Measurements from ENCODE around the gene MMS19. TPM values are rescaled to one million over a fixed set of nuclear protein-coding genes. Genes with fewer than 3 reads are reported as not detected.
A peak's percentile ranks its signal among the peaks of the same experiment; 100 is the strongest.

Gene MMS19
- total RNA-seq, 1 donor from 2014 or later: 42.7 TPM

DNA sequence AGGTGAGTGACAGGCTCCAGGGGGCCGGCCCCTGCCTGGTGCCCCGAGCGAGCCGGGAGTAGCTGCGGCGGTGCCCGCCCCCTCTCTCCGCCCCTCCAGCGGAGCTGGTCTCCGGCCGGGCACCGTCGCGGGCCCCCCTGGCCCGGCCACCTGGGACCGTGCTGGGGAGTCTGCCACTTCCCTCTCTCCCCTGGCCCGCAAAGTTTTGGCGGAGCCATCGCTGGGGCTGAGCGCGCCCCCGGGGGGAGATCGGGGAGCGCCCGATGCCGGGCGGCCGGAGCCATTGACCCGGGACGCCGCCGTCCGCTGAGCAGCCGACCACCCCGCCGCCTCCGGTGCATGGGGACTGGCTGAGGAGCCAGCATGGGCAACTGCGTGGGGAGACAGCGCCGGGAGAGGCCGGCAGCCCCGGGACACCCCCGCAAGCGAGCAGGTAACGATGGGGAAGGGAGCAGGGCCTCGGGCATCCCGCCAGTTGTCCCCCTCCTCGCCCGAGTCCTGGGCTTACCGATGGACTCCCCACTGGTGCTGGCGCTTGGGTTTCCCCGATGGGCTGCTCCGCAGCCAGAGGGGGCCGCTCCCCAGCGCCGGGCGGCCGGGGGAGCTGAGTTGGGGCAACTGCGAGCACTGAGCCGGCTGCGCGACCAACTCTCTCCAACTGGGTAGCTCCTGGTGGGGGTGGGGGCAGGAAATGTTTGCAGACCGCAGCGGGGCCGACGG, 779 bp upstream of the MMS19 start, which contains the start of gene UBTD1:
Gene UBTD1, plus strand, starts transcription at position 84 of the 720 bp plus-strand sequence. Its CDS starts 280 bp downstream, at position 364.
- no peaks in the 10 kb centered on the region for H3K36me3 ChIP-seq
- peaks cover 94% of the 10 kb centered on the region for H3K4me1 ChIP-seq
- H3K27me3 ChIP-seq (ENCODE audit: low read depth): no peaks in the 10 kb centered on the region
- peak; percentile 51 for DNase-seq
- intact Hi-C loops (cut with micrococcal nuclease): no loop called here
- peak within 1 kb of the TSS; percentile 88 for H3K4me3 ChIP-seq
- H3K27ac ChIP-seq (replicated peaks): peak within 1 kb of the TSS; percentile 95
- TF ChIP-seq, protein P1, sequence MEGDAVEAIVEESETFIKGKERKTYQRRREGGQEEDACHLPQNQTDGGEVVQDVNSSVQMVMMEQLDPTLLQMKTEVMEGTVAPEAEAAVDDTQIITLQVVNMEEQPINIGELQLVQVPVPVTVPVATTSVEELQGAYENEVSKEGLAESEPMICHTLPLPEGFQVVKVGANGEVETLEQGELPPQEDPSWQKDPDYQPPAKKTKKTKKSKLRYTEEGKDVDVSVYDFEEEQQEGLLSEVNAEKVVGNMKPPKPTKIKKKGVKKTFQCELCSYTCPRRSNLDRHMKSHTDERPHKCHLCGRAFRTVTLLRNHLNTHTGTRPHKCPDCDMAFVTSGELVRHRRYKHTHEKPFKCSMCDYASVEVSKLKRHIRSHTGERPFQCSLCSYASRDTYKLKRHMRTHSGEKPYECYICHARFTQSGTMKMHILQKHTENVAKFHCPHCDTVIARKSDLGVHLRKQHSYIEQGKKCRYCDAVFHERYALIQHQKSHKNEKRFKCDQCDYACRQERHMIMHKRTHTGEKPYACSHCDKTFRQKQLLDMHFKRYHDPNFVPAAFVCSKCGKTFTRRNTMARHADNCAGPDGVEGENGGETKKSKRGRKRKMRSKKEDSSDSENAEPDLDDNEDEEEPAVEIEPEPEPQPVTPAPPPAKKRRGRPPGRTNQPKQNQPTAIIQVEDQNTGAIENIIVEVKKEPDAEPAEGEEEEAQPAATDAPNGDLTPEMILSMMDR (IDR thresholded peaks at IDR 0.05; ENCODE audit: borderline replicate concordance): no peak
- H3K9me3 ChIP-seq (replicated peaks): no peaks in the 10 kb centered on the region

DNA sequence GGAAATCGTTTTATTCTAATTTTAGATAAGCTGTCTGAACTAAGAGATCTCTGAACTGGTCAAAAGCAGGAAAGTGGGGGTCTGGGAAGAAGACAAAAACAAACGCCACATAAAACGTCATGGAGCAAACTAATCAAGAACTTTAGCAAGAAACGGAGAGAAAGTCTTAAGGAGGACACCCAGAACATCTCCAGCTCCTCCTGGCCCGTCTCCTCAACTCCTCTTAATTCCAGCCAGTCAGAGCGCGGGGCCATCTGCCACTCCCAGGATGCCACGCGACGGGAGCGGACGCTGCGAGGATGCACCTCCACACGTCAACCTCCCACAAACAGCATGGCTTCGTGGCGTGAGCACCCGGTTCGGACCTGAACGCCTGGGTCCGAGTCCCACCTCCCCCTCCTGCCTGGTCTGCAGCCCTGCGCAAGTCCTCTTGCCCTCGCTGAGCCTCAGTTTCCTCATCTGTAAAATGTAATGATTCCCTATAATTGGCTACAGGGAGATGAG, 598 bp downstream of the MMS19 start:
- intact Hi-C loops (cut with micrococcal nuclease): no loop called here
- peak; percentile 82 for DNase-seq
- Histone ChIP-seq H3K36me3 (no peaks in the 10 kb centered on the region), H3K27me3 (ENCODE audit: low read depth) (no peaks in the 10 kb centered on the region), H3K4me3 (peak overlapping the region; percentile 88), H3K27ac (replicated peaks) (peak overlapping the region; percentile 95), H3K4me1 (peaks cover 94% of the 10 kb centered on the region), H3K9me3 (replicated peaks) (no peaks in the 10 kb centered on the region)
- TF ChIP-seq, protein P1 (IDR thresholded peaks at IDR 0.05; ENCODE audit: borderline replicate concordance): no peak

DNA sequence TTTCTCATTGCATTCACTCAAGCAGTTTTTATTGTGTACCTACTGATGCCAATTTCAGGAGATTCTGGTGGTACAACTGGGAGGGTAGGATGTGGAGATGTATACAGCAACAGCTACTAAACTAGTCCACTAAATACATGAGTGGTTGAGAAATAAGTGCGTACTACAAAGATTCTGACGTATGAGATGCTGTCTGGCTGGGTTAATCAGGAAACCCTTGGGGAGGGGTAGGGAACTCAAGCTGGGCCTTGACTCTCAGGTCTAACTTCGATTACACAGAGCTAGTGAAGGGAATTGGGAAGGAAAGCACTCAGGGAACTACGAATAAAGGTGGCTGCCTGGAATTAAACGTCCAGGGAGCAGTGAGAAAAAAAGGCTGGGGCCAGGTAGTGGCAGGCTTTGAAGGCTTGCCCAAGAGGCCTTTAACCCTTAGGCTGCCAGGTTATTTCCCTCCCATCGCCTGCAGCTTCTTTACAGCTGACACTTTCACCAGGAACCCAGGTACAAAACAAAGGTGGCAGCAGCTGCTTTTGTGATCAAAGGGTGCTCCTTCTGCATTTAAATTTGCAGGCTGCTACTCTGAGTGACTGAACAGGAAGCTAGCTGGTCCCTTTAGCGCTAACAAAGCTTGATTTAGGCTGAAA, 3.2 kb downstream of the MMS19 start:
- Histone ChIP-seq H3K27ac (replicated peaks) (peak overlapping the region; percentile 89), H3K9me3 (replicated peaks) (no peaks in the 10 kb centered on the region), H3K4me3 (peak overlapping the region; percentile 18), H3K27me3 (ENCODE audit: low read depth) (no peaks in the 10 kb centered on the region), H3K4me1 (peaks cover 93% of the 10 kb centered on the region), H3K36me3 (no peaks in the 10 kb centered on the region)
- TF ChIP-seq, protein P1 (IDR thresholded peaks at IDR 0.05; ENCODE audit: borderline replicate concordance): no peak
- intact Hi-C loops (cut with micrococcal nuclease): no loop called here
- no peak for DNase-seq

GRCh38 chr10:97494151-97494550, 4.1 kb downstream of the MMS19 start:
- Histone ChIP-seq H3K4me3 (no peak overlapping the region), H3K4me1 (peaks cover 93% of the 10 kb centered on the region), H3K9me3 (replicated peaks) (no peaks in the 10 kb centered on the region), H3K27me3 (ENCODE audit: low read depth) (no peaks in the 10 kb centered on the region), H3K36me3 (no peaks in the 10 kb centered on the region), H3K27ac (replicated peaks) (peak overlapping the region; percentile 89)
- intact Hi-C loops (cut with micrococcal nuclease): no loop called here
- no peak for DNase-seq
- TF ChIP-seq, protein P1 (IDR thresholded peaks at IDR 0.05; ENCODE audit: borderline replicate concordance): no peak

GRCh38 chr10:97490592-97490991, 7.6 kb downstream of the MMS19 start:
- Histone ChIP-seq H3K27me3 (ENCODE audit: low read depth) (no peaks in the 10 kb centered on the region), H3K4me1 (peaks cover 88% of the 10 kb centered on the region), H3K36me3 (peaks cover 6% of the 10 kb centered on the region), H3K27ac (replicated peaks) (peak overlapping the region; percentile 89), H3K9me3 (replicated peaks) (no peaks in the 10 kb centered on the region), H3K4me3 (peak overlapping the region; percentile 34)
- intact Hi-C loops (cut with micrococcal nuclease): no loop called here
- TF ChIP-seq, protein P1 (IDR thresholded peaks at IDR 0.05; ENCODE audit: borderline replicate concordance): no peak
- DNase-seq: peak; percentile 30

Measured in left ventricle myocardium inferior (tissue), 1 donor.